Loucy (cell line): Measurements from ENCODE around the gene ELL.

Experiments used
- EZH2phosphoT487 ChIP-seq: fragments of 200-600 bp; IDR thresholded peaks from 2 replicates; pipeline ENCODE4 v1.6.1; 2018; ENCODE audit warnings: antibody characterized with exemption, mild to moderate bottlenecking, moderate library complexity, borderline replicate concordance
- TF ChIP-seq, protein P1 (sequence below): fragments of 200-600 bp; sonication (generic); conservative IDR thresholded peaks from 2 replicates; pipeline ENCODE4 v1.5.1; 2014; ENCODE audit warnings: mild to moderate bottlenecking, antibody characterized with exemption, low read length

DNA sequence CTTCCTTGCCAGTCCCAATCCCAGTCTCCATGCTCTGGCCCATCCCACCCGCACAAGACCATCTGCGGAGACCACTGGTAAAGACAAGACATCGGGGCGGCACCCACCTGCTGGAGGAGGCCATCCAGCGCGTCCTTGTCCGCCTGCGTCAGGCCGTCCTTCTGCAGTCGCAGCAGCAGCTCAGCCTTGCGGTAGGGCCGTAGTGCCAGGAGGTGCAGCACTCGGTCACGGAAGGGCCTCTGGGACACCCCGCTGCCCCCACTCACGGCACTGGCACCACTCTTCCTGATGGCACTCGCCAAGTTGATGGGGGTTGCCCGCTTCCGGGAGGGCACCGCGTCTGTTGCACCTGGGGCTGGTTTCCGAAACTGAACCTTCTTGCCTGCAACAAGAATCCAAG lies 60.4 kb downstream of the ELL start:
- TF ChIP-seq, protein P1, sequence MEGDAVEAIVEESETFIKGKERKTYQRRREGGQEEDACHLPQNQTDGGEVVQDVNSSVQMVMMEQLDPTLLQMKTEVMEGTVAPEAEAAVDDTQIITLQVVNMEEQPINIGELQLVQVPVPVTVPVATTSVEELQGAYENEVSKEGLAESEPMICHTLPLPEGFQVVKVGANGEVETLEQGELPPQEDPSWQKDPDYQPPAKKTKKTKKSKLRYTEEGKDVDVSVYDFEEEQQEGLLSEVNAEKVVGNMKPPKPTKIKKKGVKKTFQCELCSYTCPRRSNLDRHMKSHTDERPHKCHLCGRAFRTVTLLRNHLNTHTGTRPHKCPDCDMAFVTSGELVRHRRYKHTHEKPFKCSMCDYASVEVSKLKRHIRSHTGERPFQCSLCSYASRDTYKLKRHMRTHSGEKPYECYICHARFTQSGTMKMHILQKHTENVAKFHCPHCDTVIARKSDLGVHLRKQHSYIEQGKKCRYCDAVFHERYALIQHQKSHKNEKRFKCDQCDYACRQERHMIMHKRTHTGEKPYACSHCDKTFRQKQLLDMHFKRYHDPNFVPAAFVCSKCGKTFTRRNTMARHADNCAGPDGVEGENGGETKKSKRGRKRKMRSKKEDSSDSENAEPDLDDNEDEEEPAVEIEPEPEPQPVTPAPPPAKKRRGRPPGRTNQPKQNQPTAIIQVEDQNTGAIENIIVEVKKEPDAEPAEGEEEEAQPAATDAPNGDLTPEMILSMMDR: no peak
- TF ChIP-seq EZH2phosphoT487: no peak
